PC-3 (cell line): ENCODE measurements around the gene PTTG2.

Source experiments
- EZH2 ChIP-seq: fragments of 300-600 bp; sonication (generic); IDR thresholded peaks from one replicate; pipeline ENCODE4 v1.6.1; 2017; ENCODE audit warnings: antibody characterized with exemption, mild to moderate bottlenecking, low read length; ENCODE audit not compliant: unreplicated experiment
- TF ChIP-seq, protein P1 (sequence below): fragments of 300-600 bp; sonication (generic); conservative IDR thresholded peaks from 2 replicates; pipeline ENCODE4 v1.5.1; 2017; ENCODE audit warnings: antibody characterized with exemption, low read depth, mild to moderate bottlenecking, low read length

DNA sequence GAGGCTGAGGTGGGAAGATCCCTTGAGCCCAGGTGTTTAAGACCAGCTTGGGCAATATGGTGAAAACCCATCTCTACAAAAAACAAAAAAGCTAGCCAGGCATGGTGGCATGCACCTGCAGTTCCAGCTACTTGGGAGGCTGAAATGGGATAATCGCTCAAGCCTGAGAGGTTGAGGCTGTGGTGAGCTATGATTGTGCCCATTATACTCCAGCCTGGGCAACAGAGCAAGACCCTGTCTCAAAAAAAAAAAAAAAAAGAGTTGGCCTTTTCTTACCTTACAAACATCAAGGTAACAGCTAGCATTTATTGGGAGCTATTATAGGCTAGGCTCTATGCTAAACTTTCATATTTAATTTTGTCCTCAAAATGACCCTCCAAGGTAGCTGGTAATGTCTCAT lies 43.4 kb downstream of the PTTG2 start:
- TF ChIP-seq, protein P1, sequence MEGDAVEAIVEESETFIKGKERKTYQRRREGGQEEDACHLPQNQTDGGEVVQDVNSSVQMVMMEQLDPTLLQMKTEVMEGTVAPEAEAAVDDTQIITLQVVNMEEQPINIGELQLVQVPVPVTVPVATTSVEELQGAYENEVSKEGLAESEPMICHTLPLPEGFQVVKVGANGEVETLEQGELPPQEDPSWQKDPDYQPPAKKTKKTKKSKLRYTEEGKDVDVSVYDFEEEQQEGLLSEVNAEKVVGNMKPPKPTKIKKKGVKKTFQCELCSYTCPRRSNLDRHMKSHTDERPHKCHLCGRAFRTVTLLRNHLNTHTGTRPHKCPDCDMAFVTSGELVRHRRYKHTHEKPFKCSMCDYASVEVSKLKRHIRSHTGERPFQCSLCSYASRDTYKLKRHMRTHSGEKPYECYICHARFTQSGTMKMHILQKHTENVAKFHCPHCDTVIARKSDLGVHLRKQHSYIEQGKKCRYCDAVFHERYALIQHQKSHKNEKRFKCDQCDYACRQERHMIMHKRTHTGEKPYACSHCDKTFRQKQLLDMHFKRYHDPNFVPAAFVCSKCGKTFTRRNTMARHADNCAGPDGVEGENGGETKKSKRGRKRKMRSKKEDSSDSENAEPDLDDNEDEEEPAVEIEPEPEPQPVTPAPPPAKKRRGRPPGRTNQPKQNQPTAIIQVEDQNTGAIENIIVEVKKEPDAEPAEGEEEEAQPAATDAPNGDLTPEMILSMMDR, result no peak
- TF ChIP-seq EZH2, result no peak
